IPS DF 19.7 (cell line): ENCODE results near the gene IL20RA.
"Not testable (repeated sequence)": the region's sequence is repeated elsewhere in the genome, so short reads cannot be mapped to it uniquely, and the experiment has no call there.

Experiments
- DNase-seq: peaks from one replicate; pipeline ENCODE4 v3.0.0-alpha.2; 2013; ENCODE audit warnings: low read depth, low spot score

IL20RA gene, protein sequence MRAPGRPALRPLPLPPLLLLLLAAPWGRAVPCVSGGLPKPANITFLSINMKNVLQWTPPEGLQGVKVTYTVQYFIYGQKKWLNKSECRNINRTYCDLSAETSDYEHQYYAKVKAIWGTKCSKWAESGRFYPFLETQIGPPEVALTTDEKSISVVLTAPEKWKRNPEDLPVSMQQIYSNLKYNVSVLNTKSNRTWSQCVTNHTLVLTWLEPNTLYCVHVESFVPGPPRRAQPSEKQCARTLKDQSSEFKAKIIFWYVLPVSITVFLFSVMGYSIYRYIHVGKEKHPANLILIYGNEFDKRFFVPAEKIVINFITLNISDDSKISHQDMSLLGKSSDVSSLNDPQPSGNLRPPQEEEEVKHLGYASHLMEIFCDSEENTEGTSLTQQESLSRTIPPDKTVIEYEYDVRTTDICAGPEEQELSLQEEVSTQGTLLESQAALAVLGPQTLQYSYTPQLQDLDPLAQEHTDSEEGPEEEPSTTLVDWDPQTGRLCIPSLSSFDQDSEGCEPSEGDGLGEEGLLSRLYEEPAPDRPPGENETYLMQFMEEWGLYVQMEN

GRCh38 chr6:137044366-137045221 lies at the start of gene IL20RA:
Gene IL20RA (minus strand): TSS chr6:137044965. CDS start chr6:137044728, 237 bp downstream.
- DNase-seq: peak; percentile 17

DNA sequence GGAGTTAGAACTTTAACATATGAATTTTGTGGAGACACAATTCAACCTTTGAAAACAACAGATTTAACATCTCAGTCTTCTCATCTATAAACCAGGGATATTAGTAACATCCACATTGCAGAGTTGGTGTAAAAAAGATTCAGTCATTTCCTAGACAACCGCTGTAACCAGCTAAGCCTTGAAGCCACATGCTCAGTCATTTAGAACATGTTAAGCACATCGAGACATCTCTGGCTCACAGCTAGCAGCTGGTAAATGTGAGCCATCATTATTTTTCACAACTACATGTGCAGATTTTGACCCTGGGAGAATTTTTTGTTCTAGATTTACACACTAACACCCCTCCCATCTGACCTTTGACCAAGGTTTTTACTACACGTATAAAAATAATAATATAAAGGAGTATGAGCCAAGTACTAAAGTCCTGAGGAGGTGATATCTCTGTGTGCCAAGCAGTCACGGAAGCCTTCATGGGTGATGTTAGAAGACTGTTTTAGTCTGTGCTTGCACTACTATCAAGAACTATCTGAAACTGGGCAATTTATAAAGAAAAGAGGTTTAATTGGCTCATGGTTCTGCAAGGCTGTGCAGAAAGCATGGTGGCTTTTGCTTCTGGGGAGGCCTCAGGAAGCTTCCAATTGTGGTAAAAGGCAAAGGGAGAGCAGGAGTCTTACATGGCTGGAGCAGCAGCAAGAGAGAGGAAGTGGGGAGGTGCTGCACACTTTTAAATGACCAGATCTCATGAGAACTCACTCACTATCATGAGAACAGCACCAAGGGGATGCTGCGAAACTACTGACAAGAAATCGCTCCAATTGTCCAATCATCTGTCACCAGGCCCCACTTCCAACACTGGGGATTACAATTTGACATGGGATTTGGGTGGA lies 48.7 kb upstream of the IL20RA start:
- no peak for DNase-seq

DNA sequence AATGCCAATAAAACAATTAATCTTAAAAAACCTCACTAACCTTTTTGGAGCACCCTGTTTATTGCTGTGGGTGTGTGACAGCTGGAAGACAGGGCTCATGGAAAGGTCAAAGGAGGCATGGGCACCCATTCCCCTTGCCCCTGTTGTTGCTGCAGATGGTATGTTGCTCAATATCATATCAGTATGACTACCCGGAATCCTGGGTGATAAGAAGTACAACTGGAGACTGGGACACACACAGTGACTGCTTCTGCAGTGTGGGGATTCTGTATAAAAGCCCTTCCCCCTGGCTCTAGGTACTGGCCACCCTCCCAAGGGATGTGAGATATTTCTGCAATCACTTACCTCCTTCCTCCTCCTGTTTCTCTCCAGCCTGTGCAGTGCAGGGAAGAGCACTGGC lies 47.3 kb upstream of the IL20RA start:
- DNase-seq: no peak

DNA sequence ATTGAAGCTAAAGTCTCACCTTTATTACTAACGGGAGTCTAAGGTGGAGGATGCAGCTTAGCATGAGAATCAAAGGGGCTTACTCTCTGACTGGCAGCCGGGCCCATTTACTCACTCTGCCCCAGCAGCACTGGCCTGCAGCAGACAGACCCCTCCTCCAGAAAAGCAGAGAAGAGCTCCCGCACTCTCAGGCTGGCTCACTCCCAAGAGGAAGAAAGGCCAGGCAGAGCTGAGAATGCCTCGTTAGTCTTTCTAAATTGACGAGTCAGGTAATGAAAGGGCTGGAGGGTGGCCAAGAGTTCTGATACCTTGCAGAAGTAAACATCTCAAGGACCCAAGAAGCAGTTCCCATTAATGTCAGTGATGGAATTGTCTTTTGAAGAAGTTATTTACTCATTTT lies 44.5 kb upstream of the IL20RA start:
- DNase-seq: no peak

DNA sequence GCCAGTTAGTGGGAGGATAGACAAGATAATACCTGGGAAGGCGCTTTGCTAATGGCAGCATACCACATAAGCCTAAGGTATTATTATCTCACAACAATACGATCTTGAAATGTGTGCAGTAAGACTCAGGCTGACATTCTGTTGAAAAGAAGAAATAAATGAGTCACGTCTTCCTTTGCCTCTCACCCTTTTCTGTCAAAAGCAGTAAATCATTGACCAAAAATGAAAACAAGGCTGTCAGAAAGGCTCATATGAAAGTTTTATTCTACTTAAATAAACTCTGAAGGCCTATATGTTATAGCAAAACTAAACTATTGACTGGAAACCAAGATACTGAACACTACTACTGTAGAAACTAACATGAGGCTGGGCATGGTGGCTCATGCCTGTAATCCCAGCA lies 43.1 kb upstream of the IL20RA start:
- no peak for DNase-seq

DNA sequence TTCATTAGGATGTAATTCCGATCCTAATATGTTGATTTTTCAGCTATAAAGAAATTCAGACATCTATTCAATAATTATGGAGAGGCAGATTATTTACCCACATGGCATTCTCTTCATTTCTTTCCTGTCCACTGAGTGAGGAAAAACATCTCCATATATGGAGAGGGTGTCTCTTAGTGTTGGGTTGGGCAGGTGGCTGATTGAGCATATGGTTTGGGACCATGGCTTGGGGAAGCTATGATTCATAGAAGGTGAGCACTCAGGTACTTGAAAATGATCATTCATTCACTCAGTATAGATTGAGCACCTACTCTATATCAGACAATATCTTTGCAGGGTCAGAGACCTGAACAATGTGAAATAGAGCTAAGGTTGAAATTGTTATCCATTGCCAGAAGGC lies 41.3 kb upstream of the IL20RA start:
- no peak for DNase-seq

GRCh38 chr6:137084865-137085617 lies 40.3 kb upstream of the IL20RA start:
- DNase-seq: no peak

GRCh38 chr6:137084090-137084489 lies 39.3 kb upstream of the IL20RA start:
- no peak for DNase-seq

- DNase-seq: no peak
Observed at GRCh38 chr6:137081997-137082396, 37.2 kb upstream of the IL20RA start.

DNA sequence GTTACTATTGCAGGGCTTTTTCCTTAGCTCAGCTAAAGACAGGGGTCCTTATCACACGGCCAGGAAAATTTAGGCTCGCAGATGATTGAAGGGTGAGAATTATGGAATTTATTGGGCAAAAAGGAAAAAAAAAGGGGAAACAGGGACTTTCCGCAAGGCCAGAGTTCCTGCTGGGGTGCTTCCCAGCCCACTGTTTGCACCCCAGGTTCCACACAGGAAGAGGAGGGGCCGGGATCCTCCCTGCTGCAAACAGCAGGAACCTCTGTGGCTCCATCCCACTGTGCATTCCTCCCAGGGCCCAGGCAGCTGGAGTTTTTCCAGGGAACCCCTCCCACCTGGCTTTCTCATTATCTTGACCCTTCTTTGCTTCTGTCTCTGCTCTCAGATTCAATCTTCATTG lies 35.9 kb upstream of the IL20RA start:
- DNase-seq: no peak

DNA sequence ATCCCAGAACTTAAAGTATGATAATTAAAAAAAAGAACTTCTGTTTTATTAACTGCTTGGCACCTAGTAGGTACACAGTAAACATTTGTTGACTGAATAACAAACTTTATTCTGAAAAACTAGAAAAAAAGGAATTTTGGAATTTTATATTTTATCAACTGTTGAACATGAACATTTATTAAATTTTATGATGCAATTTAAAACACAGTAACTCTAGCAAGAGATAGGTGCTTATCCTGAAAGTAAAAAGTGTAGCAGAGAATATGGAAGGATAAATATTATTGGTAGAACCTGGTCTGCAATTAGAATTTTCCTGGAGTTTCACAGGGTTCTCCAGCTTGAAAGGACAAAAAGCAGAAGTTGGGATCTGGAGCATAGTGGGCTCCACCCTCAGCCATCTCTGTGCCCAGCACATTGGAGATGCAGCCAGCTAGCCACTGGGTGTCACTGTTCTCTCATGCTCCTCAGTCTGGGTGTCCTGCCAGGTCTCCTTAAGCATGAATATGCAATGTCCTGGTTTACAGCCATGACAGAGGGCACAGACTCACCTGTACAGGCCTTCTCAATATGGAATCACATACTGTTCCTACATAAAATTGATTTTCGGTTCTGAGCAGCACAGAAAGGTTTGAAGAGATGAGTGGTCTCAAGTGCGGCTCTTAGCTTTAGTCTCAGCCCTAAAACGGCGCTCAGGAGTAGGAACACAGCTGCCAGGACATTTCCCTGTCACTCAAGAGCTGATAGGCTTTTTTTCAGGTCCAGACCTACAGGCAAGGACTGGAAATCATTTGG lies 31.7 kb upstream of the IL20RA start:
- DNase-seq: peak; percentile 78

- DNase-seq: not testable (repeated sequence)
Observed at GRCh38 chr6:137075790-137076189, 31.0 kb upstream of the IL20RA start.

GRCh38 chr6:137070303-137070702 lies 25.5 kb upstream of the IL20RA start:
- no peak for DNase-seq

- DNase-seq: no peak
Observed at GRCh38 chr6:137067399-137067798, 22.6 kb upstream of the IL20RA start.

- DNase-seq: no peak
Observed at GRCh38 chr6:137058037-137058436, 13.3 kb upstream of the IL20RA start.

GRCh38 chr6:137056121-137056880 lies 11.5 kb upstream of the IL20RA start:
- DNase-seq: no peak

- no peak for DNase-seq
Observed at GRCh38 chr6:137051790-137052472, 7.2 kb upstream of the IL20RA start.

DNA sequence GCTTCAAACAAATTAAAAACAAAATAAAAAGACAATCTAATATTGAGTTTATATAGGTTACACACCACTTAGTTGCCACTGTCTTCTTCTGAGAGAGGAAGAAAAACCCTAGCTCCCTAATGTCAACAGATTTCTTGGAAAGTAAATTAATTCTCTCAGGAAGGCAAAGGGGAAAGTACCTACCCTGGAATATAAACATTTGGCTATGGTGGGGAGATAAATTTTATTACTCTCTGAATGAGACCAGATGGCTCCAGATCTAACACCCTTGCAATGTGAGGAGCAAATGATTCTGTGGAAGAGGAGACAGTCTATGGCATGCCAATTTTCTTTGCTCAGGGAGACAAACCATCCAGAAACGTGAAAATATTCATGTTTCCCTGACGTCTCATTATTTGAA lies 4.3 kb upstream of the IL20RA start:
- DNase-seq: no peak
